ENCODE measurements around the gene RNF150.

GRCh38 chr4:140867356-140867755, 265.9 kb downstream of the RNF150 start:
- no peak for TF ChIP-seq CTCF (conservative IDR thresholded peaks at IDR 0.05; ENCODE audit: low read length)
- no peak for TF ChIP-seq EZH2phosphoT487 (IDR thresholded peaks at IDR 0.05; ENCODE audit: borderline replicate concordance)
